K562 (cell line): ENCODE measurements around the gene PTGES3. TPM values are rescaled to one million over a fixed set of nuclear protein-coding genes. Genes with fewer than 3 reads are reported as not detected.

Source experiments
- ARHGAP35 ChIP-seq: fragments of 450-650 bp; IDR thresholded peaks from 2 replicates; pipeline ENCODE4 v1.6.1; 2018; ENCODE audit not compliant: partially characterized antibody
- BCL6 ChIP-seq: fragments of 250-450 bp; sonication (Bioruptor Pico); IDR thresholded peaks from 2 replicates; pipeline ENCODE4 v1.4.0; 2020
- DNMT1 ChIP-seq: fragments of 450-650 bp; IDR thresholded peaks from 2 replicates; pipeline ENCODE4 v1.6.1; 2016; ENCODE audit warnings: antibody characterized with exemption, mild to moderate bottlenecking
- EP300 ChIP-seq: IDR thresholded peaks from 2 replicates; pipeline ENCODE4 v1.6.1; 2012; ENCODE audit warnings: low read length, improper control_type of control experiment
- FUS ChIP-seq: fragments of 200-400 bp; formaldehyde crosslinking; optimal IDR thresholded peaks from 2 replicates; pipeline ENCODE3; 2017; ENCODE audit warnings: low read depth, low read length
- HLTF ChIP-seq: fragments of 450-650 bp; IDR thresholded peaks from 2 replicates; pipeline ENCODE4 v1.6.1; 2016
- HSF4 ChIP-seq: fragments of 250-450 bp; sonication (Bioruptor Pico); IDR thresholded peaks from 2 replicates; pipeline ENCODE4 v2.1.2; 2022; ENCODE audit warnings: mild to moderate bottlenecking, moderate library complexity, borderline replicate concordance
- IRF2 ChIP-seq: sonication (generic); formaldehyde crosslinking; IDR thresholded peaks from 2 replicates; pipeline ENCODE4 v1.8.1; 2022; ENCODE audit warnings: mild to moderate bottlenecking, missing genetic modification reagents
- KDM5B ChIP-seq: fragments of 200-600 bp; sonication (generic); IDR thresholded peaks from 2 replicates; pipeline ENCODE4 v1.6.1; 2012; ENCODE audit warnings: low read depth, mild to moderate bottlenecking, moderate library complexity, low read length, control low read depth, inconsistent platforms; ENCODE audit not compliant: insufficient replicate concordance
- KLF13 ChIP-seq: fragments of 450-650 bp; IDR thresholded peaks from 2 replicates; pipeline ENCODE4 v1.6.1; 2016; ENCODE audit warnings: missing genetic modification characterization, low read depth, mild to moderate bottlenecking, missing compliant biosample characterization, moderate library complexity, borderline replicate concordance
- MYC ChIP-seq, 2 experiments: fragments of 250-450 bp in 1 of 2; sonication (Bioruptor Pico) in 1 of 2; IDR thresholded peaks; 2 replicates each; pipeline versions ENCODE4 v1.5.1 to v1.6.1; 2012 to 2021; ENCODE audit warnings: low read depth in 2 of 2, borderline replicate concordance in 1 of 2, improper control_type of control experiment in 1 of 2, low read length in 1 of 2, mild to moderate bottlenecking in 1 of 2, moderate library complexity in 1 of 2
- PTBP1 ChIP-seq: fragments of 200-400 bp; formaldehyde crosslinking; IDR thresholded peaks from 2 replicates; pipeline ENCODE4 v1.6.1; 2017; ENCODE audit warnings: low read depth, low read length
- RUNX1 ChIP-seq: sonication (generic); IDR thresholded peaks from 2 replicates; pipeline ENCODE4 v1.6.1; 2016; ENCODE audit warnings: antibody characterized with exemption, low read depth
- SIRT6 ChIP-seq: IDR thresholded peaks from one replicate; pipeline ENCODE4 v1.6.1; 2012; ENCODE audit warnings: low read depth, mild to moderate bottlenecking, control low read depth, inconsistent platforms, low read length, moderate library complexity
- SLC30A9 ChIP-seq: fragments of 250-450 bp; sonication (Bioruptor Pico); IDR thresholded peaks from 2 replicates; pipeline ENCODE4 v1.8.0; 2022; ENCODE audit warnings: mild to moderate bottlenecking, moderate library complexity
- TCF3 ChIP-seq: sonication (generic); formaldehyde crosslinking; IDR thresholded peaks from 2 replicates; pipeline ENCODE4 v1.4.0; 2020; ENCODE audit warnings: mild to moderate bottlenecking, missing genetic modification reagents
- XRCC3 ChIP-seq: fragments of 450-650 bp; IDR thresholded peaks from 2 replicates; pipeline ENCODE4 v1.6.1; 2017; ENCODE audit warnings: mild to moderate bottlenecking, moderate library complexity
- ZBTB17 ChIP-seq: fragments of 450-650 bp; formaldehyde crosslinking; IDR thresholded peaks from 2 replicates; pipeline ENCODE4 v1.4.0; 2020; ENCODE audit warnings: mild to moderate bottlenecking
- ZFP36 ChIP-seq: fragments of 150-350 bp; IDR thresholded peaks from 2 replicates; pipeline ENCODE4 v1.6.1; 2018; ENCODE audit warnings: low read length, low read depth; ENCODE audit not compliant: partially characterized antibody
- ZNF146 ChIP-seq: IDR thresholded peaks from one replicate; pipeline ENCODE4 v1.6.1; 2018; ENCODE audit warnings: missing compliant biosample characterization; ENCODE audit not compliant: unreplicated experiment
- ZNF184 ChIP-seq: sonication (generic); formaldehyde crosslinking; IDR thresholded peaks from 2 replicates; pipeline ENCODE4 v1.5.0; 2020; ENCODE audit warnings: missing genetic modification reagents
- ZNF695 ChIP-seq: fragments of 450-650 bp; formaldehyde crosslinking; IDR thresholded peaks from 2 replicates; pipeline ENCODE4 v1.4.0; 2020; ENCODE audit warnings: mild to moderate bottlenecking, moderate library complexity
- polyA plus RNA-seq, 8 experiments: library from polyadenylated mRNA; depleted of rRNA in 4 of 8; stranded (reverse) in 5 of 8; unstranded in 3 of 8; fragments of >200 nt; fragmentation: Nextera tagmentation in 2 of 8; fragmentation: Illumina TruSeq in 1 of 8; extraction: Ambion mirVana in 2 of 8; extraction: Trizol in 1 of 8; gene quantifications; 2 replicates each; pipeline versions ENCODE4 v1.2.1 to v1.2.3, GENCODE V29; 2011 to 2014; ENCODE audit warnings: inconsistent platforms in 1 of 8, missing spikeins in 1 of 8
- total RNA-seq, 7 experiments: library from RNA; depleted of rRNA in 6 of 7; stranded (reverse); fragments of >200 nt in 6 of 7; fragmentation: Illumina TruSeq in 2 of 7; extraction: Trizol in 2 of 7; gene quantifications; 2 replicates each; pipeline versions ENCODE4 v1.2.1 to v1.2.3, GENCODE V29; 2011 to 2021; ENCODE audit warnings: low replicate concordance in 1 of 7
- TF ChIP-seq, protein P1 (sequence below): sonication (generic); formaldehyde crosslinking; IDR thresholded peaks from 2 replicates; pipeline ENCODE4 v1.8.0; 2022; ENCODE audit warnings: missing genetic modification reagents, mild to moderate bottlenecking, moderate library complexity, borderline replicate concordance
- TF ChIP-seq, protein P2 (sequence below): fragments of 250-450 bp; sonication (Bioruptor Pico); IDR thresholded peaks from 2 replicates; pipeline ENCODE4 v1.5.0; 2021
- TF ChIP-seq, protein P3 (sequence below): fragments of 450-650 bp; conservative IDR thresholded peaks from 2 replicates; pipeline ENCODE4 v1.6.1; 2016; ENCODE audit warnings: missing genetic modification characterization, low read depth, mild to moderate bottlenecking, missing compliant biosample characterization, moderate library complexity
- TF ChIP-seq, protein P4 (sequence below), 2 experiments: fragments of 450-650 bp; conservative IDR thresholded peaks; 2 replicates each; pipeline ENCODE4 v1.6.1; 2017; ENCODE audit warnings: mild to moderate bottlenecking in 2 of 2, moderate library complexity in 2 of 2

The PTGES3 gene
- total and polyA plus RNA-seq, 9 of the 15 experiments (the other 6 are each of a cell fraction or from before 2014, with no cell fraction given), result 163 to 501 (median 213) TPM

DNA sequence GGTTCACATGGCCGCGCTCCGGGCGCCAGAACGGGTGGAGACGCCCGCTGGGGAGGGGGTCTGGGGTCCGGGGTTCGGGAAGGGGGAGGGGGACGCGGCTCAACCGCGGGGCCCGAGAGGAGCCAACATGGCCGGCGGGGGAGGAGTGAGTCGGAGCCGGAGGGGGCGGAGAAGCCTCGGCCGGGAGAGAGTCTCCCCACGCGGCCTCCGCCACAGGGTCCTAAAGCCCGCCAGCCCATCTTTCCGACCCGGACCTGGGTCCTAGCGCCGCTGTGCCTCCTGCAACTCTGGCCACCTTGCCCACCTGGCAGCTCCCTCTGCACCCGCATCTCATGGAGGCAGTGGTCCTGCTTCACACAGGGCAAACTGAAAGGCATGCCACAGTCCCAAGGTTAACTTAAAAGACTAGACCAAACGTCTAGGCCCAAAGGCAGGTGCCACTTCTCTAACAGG is 57.9 kb downstream of the PTGES3 start, which contains the start of gene BAZ2A (continued):
- TF ChIP-seq, protein P1, sequence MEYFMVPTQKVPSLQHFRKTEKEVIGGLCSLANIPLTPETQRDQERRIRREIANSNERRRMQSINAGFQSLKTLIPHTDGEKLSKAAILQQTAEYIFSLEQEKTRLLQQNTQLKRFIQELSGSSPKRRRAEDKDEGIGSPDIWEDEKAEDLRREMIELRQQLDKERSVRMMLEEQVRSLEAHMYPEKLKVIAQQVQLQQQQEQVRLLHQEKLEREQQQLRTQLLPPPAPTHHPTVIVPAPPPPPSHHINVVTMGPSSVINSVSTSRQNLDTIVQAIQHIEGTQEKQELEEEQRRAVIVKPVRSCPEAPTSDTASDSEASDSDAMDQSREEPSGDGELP (CRISPR knock-in tag), result peak; percentile 72; the same call in 1 of the 2 replicates
- no peak for TF ChIP-seq HSF4 (CRISPR knock-in tag)
- no peak for TF ChIP-seq FUS
- no peak for TF ChIP-seq DNMT1
- no peak for TF ChIP-seq BCL6 (CRISPR knock-in tag)
- no peak for TF ChIP-seq XRCC3
- TF ChIP-seq ZNF695, result no peak
- TF ChIP-seq SLC30A9 (CRISPR knock-in tag), result no peak
- no peak for TF ChIP-seq KDM5B
- peak; percentile 67; the same call in 1 of the 2 replicates for TF ChIP-seq ZBTB17
- TF ChIP-seq MYC (IDR thresholded peaks at IDR 0.05; ENCODE audit: low read depth, low read length), result peak; percentile 88
- TF ChIP-seq MYC (CRISPR knock-in tag; IDR thresholded peaks at IDR 0.05; ENCODE audit: borderline replicate concordance, low read depth), result peak; percentile 46; the same call in 1 of the 2 replicates
- TF ChIP-seq, protein P2, sequence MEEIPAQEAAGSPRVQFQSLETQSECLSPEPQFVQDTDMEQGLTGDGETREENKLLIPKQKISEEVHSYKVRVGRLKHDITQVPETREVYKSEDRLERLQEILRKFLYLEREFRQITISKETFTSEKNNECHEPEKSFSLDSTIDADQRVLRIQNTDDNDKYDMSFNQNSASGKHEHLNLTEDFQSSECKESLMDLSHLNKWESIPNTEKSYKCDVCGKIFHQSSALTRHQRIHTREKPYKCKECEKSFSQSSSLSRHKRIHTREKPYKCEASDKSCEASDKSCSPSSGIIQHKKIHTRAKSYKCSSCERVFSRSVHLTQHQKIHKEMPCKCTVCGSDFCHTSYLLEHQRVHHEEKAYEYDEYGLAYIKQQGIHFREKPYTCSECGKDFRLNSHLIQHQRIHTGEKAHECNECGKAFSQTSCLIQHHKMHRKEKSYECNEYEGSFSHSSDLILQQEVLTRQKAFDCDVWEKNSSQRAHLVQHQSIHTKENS (CRISPR knock-in tag), result no peak
- TF ChIP-seq, protein P3, sequence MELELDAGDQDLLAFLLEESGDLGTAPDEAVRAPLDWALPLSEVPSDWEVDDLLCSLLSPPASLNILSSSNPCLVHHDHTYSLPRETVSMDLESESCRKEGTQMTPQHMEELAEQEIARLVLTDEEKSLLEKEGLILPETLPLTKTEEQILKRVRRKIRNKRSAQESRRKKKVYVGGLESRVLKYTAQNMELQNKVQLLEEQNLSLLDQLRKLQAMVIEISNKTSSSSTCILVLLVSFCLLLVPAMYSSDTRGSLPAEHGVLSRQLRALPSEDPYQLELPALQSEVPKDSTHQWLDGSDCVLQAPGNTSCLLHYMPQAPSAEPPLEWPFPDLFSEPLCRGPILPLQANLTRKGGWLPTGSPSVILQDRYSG (tag), result no peak
- peak; percentile 69; the same call in 1 of the 2 replicates for TF ChIP-seq KLF13 (tag)
- TF ChIP-seq TCF3 (CRISPR knock-in tag), result no peak
- no peak for TF ChIP-seq ARHGAP35
- no peak for TF ChIP-seq HLTF
- TF ChIP-seq, protein P4, sequence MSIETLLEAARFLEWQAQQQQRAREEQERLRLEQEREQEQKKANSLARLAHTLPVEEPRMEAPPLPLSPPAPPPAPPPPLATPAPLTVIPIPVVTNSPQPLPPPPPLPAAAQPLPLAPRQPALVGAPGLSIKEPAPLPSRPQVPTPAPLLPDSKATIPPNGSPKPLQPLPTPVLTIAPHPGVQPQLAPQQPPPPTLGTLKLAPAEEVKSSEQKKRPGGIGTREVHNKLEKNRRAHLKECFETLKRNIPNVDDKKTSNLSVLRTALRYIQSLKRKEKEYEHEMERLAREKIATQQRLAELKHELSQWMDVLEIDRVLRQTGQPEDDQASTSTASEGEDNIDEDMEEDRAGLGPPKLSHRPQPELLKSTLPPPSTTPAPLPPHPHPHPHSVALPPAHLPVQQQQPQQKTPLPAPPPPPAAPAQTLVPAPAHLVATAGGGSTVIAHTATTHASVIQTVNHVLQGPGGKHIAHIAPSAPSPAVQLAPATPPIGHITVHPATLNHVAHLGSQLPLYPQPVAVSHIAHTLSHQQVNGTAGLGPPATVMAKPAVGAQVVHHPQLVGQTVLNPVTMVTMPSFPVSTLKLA (conservative IDR thresholded peaks at IDR 0.05), result peak; percentile 87 to 91
- TF ChIP-seq ZFP36, result no peak
- TF ChIP-seq SIRT6, result no peak
- TF ChIP-seq EP300, result peak; percentile 44
- no peak for TF ChIP-seq ZNF184
- TF ChIP-seq RUNX1, result 0 out of 2 replicates have a peak, but pooled peaks have one; percentile 64
- TF ChIP-seq IRF2 (CRISPR knock-in tag), result no peak
- TF ChIP-seq ZNF146 (CRISPR knock-in tag), result no peak
- TF ChIP-seq PTBP1, result 0 out of 2 replicates have a peak, but pooled peaks have one; percentile 34
